MV-4-11 (cell line): Measurements from ENCODE around the gene MYO15A.
A peak's percentile ranks its signal among the peaks of the same experiment; 100 is the strongest.

Experiments used
- DNase-seq: peaks from one replicate; lab custom pipeline; 2025; lab: John Stamatoyannopoulos, UW

The MYO15A gene

DNA sequence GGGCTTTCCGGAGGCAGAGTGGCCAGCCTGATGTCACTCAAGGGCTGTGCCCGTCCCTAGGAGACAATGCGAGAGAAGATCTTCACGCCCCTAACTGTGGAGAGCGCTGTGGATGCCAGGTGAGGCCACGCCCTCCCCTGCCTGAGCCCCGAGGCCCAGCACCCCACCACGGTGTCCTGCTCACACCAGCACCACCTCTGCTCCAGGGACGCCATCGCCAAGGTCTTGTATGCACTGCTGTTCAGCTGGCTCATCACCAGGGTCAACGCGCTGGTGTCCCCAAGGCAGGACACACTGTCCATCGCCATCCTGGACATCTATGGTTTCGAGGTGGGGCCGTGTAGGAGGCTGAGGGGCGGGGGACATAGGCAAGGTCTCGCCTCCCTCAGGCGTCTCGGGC lies 27.8 kb downstream of the MYO15A start:
- no peak for DNase-seq

DNA sequence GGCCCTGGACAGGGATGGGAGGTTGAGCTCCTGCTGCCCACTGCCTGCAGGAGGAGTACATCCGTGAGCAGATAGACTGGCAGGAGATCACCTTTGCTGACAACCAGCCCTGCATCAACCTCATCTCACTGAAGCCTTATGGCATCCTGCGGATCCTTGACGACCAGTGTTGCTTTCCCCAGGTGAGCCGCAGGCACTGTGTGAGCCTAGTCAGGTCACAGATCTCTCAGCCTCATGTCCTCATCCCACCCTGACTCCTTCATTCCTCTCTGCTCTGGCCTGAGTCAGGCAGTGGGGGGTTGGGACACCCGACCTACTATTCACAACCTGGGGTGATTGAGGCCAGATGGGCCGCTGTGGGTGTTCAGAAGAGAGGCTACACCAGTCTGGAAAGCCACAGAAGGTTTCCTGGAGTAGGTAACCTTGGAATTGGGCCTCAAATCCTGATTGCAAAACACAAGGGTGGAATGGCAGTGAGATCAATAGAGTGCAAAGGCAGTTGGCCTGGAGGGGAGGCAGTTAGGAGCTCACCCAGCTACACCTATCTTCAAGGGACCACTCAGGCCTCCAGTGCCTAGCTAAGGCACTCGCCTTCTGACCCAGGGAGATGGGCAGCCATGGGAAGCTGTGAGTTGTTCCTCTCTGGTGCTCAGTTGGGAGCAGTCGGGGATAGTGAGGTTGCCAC lies 29.7 kb downstream of the MYO15A start:
- DNase-seq: no peak

DNA sequence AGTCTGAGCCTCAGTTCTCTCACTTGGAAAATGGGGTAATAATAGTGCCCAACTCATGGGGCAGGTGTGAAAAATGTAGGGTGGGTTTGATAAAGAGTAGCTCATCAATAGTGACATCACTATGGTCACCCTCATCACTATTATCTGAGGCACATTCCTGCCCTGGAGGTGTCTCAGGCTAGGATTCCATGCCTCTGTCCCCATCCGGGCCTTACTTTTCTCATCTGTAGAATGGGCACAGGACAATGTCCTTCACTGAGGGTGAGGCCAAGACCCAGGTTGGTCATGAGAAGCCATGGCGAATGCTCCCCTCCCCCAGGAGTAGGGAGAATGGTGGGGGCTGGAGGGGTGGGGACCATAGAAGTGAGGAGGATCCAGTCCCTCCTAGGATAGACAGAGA lies 30.5 kb downstream of the MYO15A start:
- no peak for DNase-seq

DNA sequence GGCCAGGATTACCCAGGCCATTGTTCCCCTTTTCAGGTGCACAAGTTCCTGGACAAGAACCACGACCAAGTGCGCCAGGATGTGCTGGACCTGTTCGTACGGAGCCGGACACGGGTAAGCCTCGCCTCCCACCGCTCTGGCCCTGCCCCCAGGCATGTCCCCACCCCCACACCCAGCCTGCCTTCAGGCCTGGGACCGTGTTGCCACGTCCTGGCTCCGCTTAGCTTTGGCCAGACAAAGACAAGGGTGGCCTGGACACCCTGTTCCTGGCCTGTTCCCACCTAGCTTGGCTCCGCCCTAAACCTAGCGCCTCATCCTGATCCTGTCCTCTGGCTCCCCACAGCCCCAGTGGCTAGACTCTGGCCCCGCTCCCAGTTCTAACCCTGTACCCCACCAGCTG lies 30.9 kb downstream of the MYO15A start:
- DNase-seq: no peak

DNA sequence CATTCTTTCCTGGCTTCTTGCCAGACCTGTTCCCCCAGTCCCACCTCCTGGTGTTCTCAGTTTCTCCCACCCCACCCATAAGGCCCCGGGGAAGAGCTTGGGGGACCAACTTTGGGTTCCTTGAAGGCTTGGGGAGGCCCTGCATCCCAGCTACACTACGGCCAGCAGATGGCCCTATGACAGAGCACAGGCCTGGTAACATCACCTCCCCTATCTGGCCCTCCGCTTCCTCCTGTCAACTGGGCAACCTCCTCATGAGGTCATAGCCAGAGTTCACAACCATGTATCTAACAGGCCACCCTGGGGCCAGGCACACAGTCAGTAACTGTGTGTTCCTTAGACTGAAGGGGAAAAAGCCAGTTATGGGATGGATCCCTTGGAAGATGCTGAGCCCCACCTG lies 31.4 kb downstream of the MYO15A start:
- DNase-seq: peak; percentile 15

DNA sequence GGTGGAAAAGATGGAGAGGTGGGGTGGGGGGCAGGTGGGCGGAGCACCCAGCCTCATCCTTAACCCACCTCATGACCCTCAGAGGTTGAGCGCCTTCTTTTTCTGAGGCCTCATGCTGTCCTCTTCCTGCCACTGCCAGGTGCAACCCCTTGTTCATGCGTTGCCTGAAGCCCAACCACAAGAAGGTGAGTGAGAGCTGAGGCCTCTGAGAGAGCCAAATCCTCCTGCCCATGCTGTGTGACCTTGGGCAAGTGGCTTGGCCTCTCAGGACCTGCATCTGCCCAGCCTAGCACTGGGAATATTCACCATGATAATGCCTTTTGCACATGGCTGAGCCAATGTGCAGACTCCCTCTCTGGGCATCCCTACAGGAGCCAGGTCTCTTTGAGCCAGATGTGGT lies 32.1 kb downstream of the MYO15A start:
- DNase-seq: no peak

DNA sequence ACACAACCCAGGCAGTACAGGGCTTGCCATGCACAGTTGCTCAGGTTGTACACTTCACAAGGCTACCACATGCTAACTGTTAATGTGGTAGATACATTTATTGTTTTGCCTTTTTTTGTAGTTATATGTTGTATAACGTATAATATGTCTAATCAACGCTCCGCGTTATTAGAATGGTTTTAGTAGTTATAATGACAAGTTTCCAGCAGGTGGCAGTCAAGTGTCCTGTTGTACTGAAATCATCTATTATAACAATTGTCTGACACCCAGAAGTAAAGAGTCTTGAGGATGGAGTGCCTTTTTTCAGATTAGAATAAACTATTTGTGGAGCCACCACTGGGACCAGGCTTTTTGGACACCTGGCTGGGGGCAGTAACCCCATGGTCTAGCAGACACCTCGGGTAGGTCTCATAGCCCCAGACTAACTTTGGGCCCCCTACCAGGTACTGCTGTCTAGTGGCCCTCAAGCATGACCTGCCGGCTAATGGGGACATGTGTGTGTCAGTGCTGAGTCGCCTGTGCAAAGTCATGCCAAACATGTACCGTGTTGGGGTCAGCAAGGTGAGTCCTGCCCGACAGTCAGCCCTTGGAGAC lies 32.8 kb downstream of the MYO15A start:
- peak; percentile 47 for DNase-seq

DNA sequence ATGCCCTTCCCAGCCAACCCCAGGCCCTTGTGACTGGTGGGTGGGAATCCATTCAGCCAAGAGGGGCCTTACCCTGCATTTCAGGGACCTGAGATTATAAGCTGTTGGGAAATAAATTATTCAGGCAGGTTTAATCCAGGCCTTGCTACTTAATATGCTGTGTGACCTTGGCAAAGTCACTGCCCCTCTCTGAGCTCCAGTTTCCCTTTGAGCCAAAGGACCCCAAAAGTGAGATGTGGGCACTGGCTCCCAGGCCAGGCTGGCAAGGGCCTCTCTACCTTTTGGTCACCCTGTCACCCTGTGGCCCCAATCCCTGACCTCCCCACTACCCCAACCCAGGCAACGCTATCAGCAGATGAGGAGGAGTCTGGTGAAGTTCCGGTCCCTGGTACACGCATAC lies 33.9 kb downstream of the MYO15A start:
- DNase-seq: no peak

DNA sequence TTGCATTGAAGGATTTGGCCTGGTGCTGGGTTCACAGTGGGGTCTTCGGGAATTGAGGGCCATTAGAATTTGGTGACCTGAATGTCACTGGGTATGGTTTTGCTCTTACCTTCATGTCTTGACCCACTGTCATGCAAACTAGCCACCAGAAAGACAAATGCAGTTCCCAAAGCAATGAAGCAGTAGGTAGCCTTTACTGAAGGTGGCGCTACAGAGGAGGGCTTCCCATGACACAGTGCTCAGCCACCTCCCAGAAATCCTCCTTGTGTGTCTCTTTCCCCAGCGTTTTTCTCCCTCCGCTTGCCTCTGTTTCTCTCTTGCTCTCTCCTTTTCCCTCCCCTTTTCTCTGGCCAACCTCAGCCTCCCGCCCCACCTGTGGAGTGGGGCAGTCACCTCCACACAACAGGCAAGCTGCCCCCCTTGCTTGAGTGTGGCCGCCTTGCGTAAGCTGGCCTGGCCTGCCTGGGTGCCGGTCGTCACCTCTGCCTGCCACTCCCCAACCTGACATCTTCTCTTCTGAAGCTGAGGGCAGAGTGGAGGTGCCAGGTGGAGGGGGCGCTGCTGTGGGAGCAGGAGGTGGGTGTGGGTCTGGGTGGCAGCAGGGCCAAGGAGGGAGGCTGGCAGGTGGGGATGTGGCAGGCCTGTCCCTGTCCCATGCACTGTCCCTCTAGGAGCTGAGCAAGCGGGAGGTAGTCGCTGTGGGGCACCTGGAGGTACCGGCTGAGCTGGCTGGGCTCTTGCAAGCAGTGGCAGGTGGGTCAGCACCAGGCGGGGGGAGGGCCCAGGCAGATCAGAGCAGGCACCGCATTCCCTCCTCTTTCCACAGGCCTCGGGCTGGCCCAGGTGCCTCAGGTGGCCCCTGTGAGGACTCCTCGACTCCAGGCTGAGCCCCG lies 34.7 kb downstream of the MYO15A start:
- DNase-seq: no peak

DNA sequence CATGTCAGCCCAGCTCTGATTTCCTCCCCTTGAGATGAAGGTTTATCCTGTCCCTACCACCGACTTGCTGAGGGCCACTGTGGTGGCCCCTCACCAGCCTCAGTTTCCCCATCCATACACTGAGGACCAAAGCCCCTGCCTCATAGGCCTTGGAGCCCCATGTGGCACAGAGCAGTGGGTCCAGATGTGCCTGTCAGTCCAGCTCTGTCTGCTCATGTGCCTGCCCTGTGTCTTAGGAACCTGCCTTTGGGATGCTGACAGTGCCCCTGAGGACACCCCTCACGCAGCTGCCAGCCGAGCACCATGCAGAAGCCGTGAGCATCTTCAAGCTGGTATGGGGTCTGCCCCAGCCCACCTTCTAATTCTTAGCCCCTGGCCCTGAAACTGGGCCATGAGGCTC lies 35.7 kb downstream of the MYO15A start:
- DNase-seq: no peak

DNA sequence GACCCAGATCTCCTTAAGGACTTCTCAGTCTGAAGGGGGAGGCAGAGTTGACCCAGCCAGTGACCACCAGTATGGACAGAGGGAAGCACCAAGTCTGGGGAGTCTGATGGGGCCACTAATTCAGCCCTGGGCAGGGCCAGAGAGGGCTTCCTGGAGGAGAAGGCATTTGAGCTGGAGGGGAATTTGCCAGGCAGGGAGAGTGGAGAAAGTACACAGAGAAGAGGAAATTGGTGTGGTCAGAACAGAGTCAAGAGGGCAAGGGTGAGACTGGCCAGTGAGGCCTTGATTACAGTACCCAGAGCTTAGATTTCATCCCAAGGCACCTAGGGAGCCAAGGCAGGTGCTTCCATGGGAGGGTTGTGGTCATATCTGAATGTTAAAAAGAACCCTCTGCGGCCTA lies 36.3 kb downstream of the MYO15A start:
- no peak for DNase-seq

DNA sequence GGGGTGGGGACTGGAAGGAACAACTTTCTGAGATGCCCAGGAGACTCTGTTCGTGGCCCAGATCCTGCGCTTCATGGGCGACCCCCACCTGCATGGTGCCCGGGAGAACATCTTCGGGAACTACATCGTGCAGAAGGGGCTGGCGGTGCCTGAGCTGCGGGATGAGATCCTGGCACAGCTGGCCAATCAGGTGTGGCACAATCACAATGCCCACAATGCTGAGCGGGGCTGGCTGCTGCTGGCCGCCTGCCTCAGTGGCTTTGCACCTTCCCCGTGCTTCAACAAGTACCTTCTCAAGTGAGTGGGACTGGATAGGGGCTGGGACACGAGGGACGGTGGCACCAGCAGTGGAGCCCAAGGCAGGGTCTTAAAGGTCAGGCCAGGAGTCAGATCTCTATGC lies 37.3 kb downstream of the MYO15A start:
- DNase-seq: no peak

DNA sequence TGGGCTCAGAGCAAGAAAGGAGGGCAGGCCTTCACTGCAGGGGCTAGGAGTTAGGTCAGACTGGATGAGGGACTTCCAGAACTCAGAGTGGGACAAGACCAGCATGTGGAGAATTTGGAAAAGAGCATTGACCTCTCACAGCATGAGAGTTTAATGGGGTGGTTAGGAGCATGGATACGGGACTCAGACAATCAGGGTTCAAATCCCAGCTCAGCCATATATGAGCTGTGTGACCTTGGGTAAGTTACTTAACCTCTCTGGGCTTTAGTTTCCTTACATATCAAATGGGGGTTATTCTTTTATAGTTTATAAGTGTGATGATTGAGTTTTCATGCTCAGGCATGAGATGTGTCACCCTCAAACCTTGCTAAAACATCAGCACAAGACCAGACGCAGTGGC lies 37.7 kb downstream of the MYO15A start:
- DNase-seq: no peak

DNA sequence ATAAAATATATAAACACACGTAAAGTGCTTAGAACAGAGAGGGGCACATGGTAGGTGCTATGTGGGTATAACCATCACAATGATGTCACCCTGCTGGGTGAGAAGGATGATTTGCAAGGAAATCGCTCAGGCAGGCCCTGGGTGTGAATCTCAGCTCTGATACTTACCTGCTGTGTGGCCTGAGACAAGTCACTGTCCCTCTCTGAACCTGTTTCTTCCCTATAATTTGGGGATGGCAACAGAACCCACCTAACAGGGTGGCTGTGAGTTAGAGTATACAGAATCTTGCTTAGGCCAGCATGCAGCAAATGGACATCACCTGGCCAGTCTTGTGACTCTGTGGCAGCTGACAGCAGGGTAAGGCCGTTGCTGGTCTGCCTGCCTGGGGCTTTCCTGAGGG lies 38.4 kb downstream of the MYO15A start:
- no peak for DNase-seq

DNA sequence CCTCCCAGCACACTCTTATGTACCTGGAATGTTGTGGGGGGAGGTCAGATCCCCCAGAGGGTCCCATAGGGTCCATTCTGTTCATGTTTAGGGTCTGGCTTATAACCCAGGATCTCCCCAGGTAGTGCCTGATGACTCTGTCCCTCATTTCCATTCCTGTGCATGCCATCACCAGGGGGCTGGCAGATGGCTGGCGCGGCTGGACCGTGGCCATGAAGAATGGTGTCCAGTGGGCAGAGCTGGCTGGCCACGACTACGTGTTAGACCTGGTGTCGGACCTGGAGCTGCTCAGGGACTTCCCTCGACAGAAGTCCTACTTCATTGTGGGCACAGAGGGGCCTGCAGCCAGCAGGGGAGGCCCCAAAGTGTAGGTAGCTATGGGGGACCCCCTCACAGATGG lies 40.0 kb downstream of the MYO15A start:
- DNase-seq: no peak

DNA sequence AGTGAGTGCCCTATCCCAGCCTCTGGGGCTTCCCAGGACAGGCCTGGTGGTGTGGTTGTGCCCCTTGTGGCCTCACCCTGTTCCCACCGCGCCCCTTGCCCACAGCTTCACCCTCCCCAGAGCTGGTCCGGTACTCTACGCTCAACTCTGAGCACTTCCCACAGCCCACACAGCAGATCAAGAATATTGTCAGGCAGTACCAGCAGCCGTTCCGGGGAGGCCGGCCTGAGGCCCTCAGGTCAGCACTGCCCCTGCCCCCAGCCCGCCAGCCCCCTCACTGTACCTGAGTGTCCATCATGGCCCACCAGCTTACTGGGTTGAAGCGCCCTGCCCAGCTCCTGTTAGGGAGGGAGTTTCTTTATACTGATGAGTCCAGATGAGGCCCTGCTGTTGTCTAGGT lies 42.7 kb downstream of the MYO15A start:
- DNase-seq: no peak

DNA sequence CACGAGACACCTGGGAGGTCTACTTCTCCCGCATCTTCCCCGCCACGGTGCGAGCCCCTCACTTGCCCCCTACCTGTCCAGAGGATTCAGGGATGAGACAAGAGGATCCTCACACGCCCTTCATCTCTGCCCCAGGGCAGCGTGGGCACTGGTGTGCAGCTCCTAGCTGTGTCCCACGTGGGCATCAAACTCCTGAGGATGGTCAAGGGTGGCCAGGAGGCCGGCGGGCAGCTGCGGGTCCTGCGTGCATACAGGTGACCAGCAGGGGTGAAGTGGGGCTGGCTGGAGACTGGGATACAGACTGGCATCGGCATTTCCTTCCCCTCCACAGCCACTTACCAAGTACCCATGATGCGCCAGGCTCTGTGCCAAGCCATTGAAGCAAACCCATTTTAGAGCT lies 46.6 kb downstream of the MYO15A start:
- DNase-seq: no peak

DNA sequence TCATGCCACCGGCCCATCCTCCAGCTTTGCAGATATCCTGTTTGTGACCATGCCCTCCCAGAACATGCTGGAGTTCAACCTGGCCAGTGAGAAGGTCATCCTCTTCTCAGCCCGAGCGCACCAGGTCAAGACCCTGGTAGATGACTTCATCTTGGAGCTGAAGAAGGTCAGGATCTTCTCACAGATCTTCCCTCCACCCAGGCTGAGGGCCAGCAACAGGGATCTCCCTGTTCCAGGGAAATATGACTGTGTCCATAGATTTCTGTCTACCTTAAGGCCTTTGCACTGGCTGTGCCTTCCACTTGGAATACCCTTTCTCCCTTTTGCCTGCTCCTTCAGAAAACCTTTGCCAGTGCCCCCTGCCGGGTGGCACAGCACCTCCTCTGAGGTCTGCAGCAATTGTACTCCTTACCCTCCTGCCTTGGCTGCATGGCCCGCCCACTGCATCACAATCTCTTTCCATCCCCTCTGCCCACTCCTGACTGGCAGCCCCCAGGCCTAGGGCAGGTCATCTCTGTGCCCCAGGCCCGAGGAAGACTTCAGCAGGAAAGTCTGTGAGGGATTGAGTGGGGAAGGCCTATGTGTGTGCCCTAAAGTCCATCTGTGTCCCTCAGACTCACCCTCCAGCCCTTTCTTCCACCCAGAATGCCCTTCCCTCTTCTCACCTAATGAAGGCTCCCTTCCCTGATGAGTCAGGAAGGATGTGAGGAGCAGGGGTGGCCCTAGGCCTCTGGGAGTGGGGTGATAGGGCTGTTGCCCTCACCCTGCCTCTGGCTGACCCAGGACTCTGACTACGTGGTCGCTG lies 47.8 kb downstream of the MYO15A start:
- DNase-seq: no peak

DNA sequence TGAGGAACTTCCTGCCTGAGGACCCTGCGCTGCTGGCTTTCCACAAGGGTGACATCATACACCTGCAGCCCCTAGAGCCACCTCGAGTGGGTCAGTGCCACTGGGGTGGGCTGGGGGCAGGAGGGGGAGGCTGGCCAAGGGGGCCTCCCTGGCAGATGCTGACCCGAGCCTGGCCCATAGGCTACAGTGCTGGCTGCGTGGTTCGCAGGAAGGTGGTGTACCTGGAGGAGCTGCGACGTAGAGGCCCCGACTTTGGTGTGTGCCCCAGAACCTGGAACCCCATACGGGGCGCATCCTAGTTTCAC lies 48.4 kb downstream of the MYO15A start:
- DNase-seq: no peak

DNA sequence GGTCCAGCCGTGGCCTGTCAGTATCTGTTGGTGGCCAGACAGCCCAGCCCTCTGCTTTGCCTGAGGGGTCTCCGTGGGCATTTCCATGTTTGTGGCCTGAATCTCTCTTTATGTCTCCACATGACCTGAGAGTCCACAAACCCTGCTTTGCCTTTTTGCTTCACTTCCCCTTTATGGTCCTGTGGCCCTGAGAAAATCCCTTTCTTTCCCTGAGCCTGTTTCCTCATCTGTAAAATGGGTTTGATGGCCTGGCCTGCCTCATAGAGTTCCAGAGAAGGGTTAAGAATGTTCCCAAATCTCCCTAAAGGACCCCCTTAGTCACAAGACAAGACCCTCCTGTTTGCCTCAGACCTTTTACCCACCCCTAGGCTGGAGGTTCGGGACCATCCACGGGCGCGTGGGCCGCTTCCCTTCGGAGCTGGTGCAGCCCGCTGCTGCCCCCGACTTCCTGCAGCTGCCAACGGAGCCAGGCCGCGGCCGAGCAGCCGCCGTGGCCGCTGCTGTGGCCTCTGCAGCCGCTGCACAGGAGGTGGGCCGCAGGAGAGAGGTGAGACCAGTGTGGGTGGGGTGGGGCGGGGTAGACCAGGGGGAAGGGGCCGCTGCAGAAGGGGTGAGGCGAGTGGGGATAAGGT lies 48.9 kb downstream of the MYO15A start:
- DNase-seq: peak; percentile 24

DNA sequence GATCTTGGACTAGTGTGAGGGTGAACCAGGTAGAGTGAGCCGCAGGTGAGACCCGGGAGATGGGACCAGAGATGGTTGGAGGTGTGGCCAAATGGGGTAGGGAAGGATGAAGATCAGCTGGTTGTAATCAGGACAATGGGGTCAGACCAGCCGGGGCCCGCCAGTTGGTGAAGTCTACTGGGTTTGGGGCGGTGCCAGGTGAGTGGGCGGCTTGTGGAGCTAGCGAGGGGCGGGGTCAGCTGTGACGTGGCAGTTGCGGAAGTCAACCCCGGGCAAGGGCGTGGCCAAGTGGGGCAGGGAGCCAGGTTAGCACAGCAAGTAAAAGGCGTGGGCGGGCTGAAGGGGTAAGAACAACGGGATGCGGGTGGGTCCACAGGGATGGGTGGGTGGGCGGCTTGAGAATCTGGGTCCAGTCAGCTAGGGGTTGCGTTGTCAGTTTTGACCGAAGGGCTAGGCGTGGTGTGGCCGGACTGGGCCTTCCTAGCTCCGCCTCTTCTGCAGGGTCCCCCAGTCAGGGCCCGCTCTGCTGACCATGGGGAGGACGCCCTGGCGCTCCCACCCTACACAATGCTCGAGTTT lies 49.6 kb downstream of the MYO15A start:
- peak; percentile 81 for DNase-seq
